Measurements from ENCODE around the gene GGT1.
"Not testable (repeated sequence)": the region's sequence is repeated elsewhere in the genome, so short reads cannot be mapped to it uniquely, and the experiment has no call there.

The GGT1 gene

GRCh38 chr22:24594569-24595120, 8.3 kb upstream of the GGT1 start:
- Histone ChIP-seq H3K36me3 (ENCODE audit: control insufficient read depth, insufficient read depth, low read length) (no peaks in the 10 kb centered on the region), H3K27me3 (ENCODE audit: control insufficient read depth, insufficient read depth, low read length) (no peaks in the 10 kb centered on the region), H3K4me3 (ENCODE audit: low read length) (no peak overlapping the region), H3K27ac (ENCODE audit: low read depth, low read length) (no peak overlapping the region), H3K9ac (ENCODE audit: low read length) (no peak overlapping the region), H3K4me1 (ENCODE audit: control insufficient read depth, insufficient read depth, low read length) (peaks cover 5% of the 10 kb centered on the region)

- no peak overlapping the region for H3K9ac ChIP-seq (ENCODE audit: low read length)
- H3K4me3 ChIP-seq (ENCODE audit: low read length) = no peak overlapping the region
- no peak overlapping the region for H3K27ac ChIP-seq (ENCODE audit: low read depth, low read length)
- no peaks in the 10 kb centered on the region for H3K36me3 ChIP-seq (ENCODE audit: control insufficient read depth, insufficient read depth, low read length)
- no peaks in the 10 kb centered on the region for H3K27me3 ChIP-seq (ENCODE audit: control insufficient read depth, insufficient read depth, low read length)
- H3K4me1 ChIP-seq (ENCODE audit: control insufficient read depth, insufficient read depth, low read length) = peaks cover 5% of the 10 kb centered on the region
Measured at GRCh38 chr22:24595228-24595627, 7.8 kb upstream of the GGT1 start.

- Histone ChIP-seq H3K9ac (ENCODE audit: low read length) (no peak overlapping the region), H3K27ac (ENCODE audit: low read depth, low read length) (no peak overlapping the region), H3K4me3 (ENCODE audit: low read length) (no peak overlapping the region), H3K27me3 (ENCODE audit: control insufficient read depth, insufficient read depth, low read length) (no peaks in the 10 kb centered on the region), H3K4me1 (ENCODE audit: control insufficient read depth, insufficient read depth, low read length) (peaks cover 5% of the 10 kb centered on the region), H3K36me3 (ENCODE audit: control insufficient read depth, insufficient read depth, low read length) (no peaks in the 10 kb centered on the region)
Measured at GRCh38 chr22:24595863-24596262, 7.1 kb upstream of the GGT1 start.

- H3K9ac ChIP-seq (ENCODE audit: low read length); H3K4me1 ChIP-seq (ENCODE audit: control insufficient read depth, insufficient read depth, low read length); H3K36me3 ChIP-seq (ENCODE audit: control insufficient read depth, insufficient read depth, low read length); H3K27ac ChIP-seq (ENCODE audit: low read depth, low read length); H3K27me3 ChIP-seq (ENCODE audit: control insufficient read depth, insufficient read depth, low read length); H3K4me3 ChIP-seq (ENCODE audit: low read length): not testable (repeated sequence)
Measured at GRCh38 chr22:24597076-24597475, 5.9 kb upstream of the GGT1 start.

- Histone ChIP-seq H3K4me3 (ENCODE audit: low read length) (no peak overlapping the region), H3K4me1 (ENCODE audit: control insufficient read depth, insufficient read depth, low read length) (no peaks in the 10 kb centered on the region), H3K27ac (ENCODE audit: low read depth, low read length) (no peak overlapping the region), H3K9ac (ENCODE audit: low read length) (no peak overlapping the region), H3K36me3 (ENCODE audit: control insufficient read depth, insufficient read depth, low read length) (no peaks in the 10 kb centered on the region), H3K27me3 (ENCODE audit: control insufficient read depth, insufficient read depth, low read length) (no peaks in the 10 kb centered on the region)
Measured at GRCh38 chr22:24599514-24599913, 3.5 kb upstream of the GGT1 start.

GRCh38 chr22:24599958-24600715, 2.9 kb upstream of the GGT1 start:
- H3K9ac ChIP-seq (ENCODE audit: low read length); H3K27me3 ChIP-seq (ENCODE audit: control insufficient read depth, insufficient read depth, low read length); H3K4me1 ChIP-seq (ENCODE audit: control insufficient read depth, insufficient read depth, low read length); H3K4me3 ChIP-seq (ENCODE audit: low read length); H3K27ac ChIP-seq (ENCODE audit: low read depth, low read length); H3K36me3 ChIP-seq (ENCODE audit: control insufficient read depth, insufficient read depth, low read length): not testable (repeated sequence)

GRCh38 chr22:24601217-24602104, 1.5 kb upstream of the GGT1 start:
- Histone ChIP-seq H3K27ac (ENCODE audit: low read depth, low read length) (no peak overlapping the region), H3K27me3 (ENCODE audit: control insufficient read depth, insufficient read depth, low read length) (no peaks in the 10 kb centered on the region), H3K4me1 (ENCODE audit: control insufficient read depth, insufficient read depth, low read length) (no peaks in the 10 kb centered on the region), H3K4me3 (ENCODE audit: low read length) (no peak overlapping the region), H3K36me3 (ENCODE audit: control insufficient read depth, insufficient read depth, low read length) (no peaks in the 10 kb centered on the region), H3K9ac (ENCODE audit: low read length) (no peak overlapping the region)

GRCh38 chr22:24602105-24602749, 766 bp upstream of the GGT1 start:
- not testable (repeated sequence) for H3K4me3 ChIP-seq (ENCODE audit: low read length); H3K9ac ChIP-seq (ENCODE audit: low read length)

GRCh38 chr22:24603770-24604629, 1.0 kb downstream of the GGT1 start:
- H3K27me3 ChIP-seq (ENCODE audit: control insufficient read depth, insufficient read depth, low read length); H3K4me1 ChIP-seq (ENCODE audit: control insufficient read depth, insufficient read depth, low read length); H3K9ac ChIP-seq (ENCODE audit: low read length); H3K4me3 ChIP-seq (ENCODE audit: low read length); H3K36me3 ChIP-seq (ENCODE audit: control insufficient read depth, insufficient read depth, low read length): not testable (repeated sequence)
- peak overlapping the region; percentile 24 for H3K27ac ChIP-seq (ENCODE audit: low read depth, low read length)

More at GRCh38 chr22:24602105-24602749, 766 bp upstream of the GGT1 start:
- H3K36me3 ChIP-seq (ENCODE audit: control insufficient read depth, insufficient read depth, low read length); H3K4me1 ChIP-seq (ENCODE audit: control insufficient read depth, insufficient read depth, low read length); H3K27me3 ChIP-seq (ENCODE audit: control insufficient read depth, insufficient read depth, low read length); H3K27ac ChIP-seq (ENCODE audit: low read depth, low read length): not testable (repeated sequence)

- not testable (repeated sequence) for H3K27ac ChIP-seq (ENCODE audit: low read depth, low read length); H3K4me3 ChIP-seq (ENCODE audit: low read length); H3K27me3 ChIP-seq (ENCODE audit: control insufficient read depth, insufficient read depth, low read length); H3K4me1 ChIP-seq (ENCODE audit: control insufficient read depth, insufficient read depth, low read length); H3K36me3 ChIP-seq (ENCODE audit: control insufficient read depth, insufficient read depth, low read length); H3K9ac ChIP-seq (ENCODE audit: low read length)
Measured at GRCh38 chr22:24606340-24606739, 3.3 kb downstream of the GGT1 start.

GRCh38 chr22:24607429-24607983, 4.5 kb downstream of the GGT1 start:
- H3K27me3 ChIP-seq (ENCODE audit: control insufficient read depth, insufficient read depth, low read length); H3K36me3 ChIP-seq (ENCODE audit: control insufficient read depth, insufficient read depth, low read length); H3K9ac ChIP-seq (ENCODE audit: low read length); H3K27ac ChIP-seq (ENCODE audit: low read depth, low read length); H3K4me3 ChIP-seq (ENCODE audit: low read length); H3K4me1 ChIP-seq (ENCODE audit: control insufficient read depth, insufficient read depth, low read length): not testable (repeated sequence)

Measured in rectal smooth muscle tissue (tissue), 1 donor.